GM18861 (cell line): ENCODE measurements around the gene CYB5B.

ENCODE experiments used
- ATAC-seq: cut with Tn5 transposase; IDR thresholded peaks from one replicate; pipeline ENCODE4 v1.9.1; 2021; ENCODE audit not compliant: unreplicated experiment

The CYB5B gene, protein sequence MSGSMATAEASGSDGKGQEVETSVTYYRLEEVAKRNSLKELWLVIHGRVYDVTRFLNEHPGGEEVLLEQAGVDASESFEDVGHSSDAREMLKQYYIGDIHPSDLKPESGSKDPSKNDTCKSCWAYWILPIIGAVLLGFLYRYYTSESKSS

GRCh38 chr16:69424053-69424934, at the start of gene CYB5B:
TSS of gene CYB5B (plus strand) at chr16:69424619. CDS start at chr16:69424684, 65 bp downstream.
- ATAC-seq, result peak; percentile 94

GRCh38 chr16:69376393-69377059, 47.9 kb upstream of the CYB5B start:
- ATAC-seq, result no peak

GRCh38 chr16:69378036-69378435, 46.4 kb upstream of the CYB5B start:
- ATAC-seq, result no peak

- no peak for ATAC-seq
Measured at GRCh38 chr16:69378760-69379159, 45.7 kb upstream of the CYB5B start.

DNA sequence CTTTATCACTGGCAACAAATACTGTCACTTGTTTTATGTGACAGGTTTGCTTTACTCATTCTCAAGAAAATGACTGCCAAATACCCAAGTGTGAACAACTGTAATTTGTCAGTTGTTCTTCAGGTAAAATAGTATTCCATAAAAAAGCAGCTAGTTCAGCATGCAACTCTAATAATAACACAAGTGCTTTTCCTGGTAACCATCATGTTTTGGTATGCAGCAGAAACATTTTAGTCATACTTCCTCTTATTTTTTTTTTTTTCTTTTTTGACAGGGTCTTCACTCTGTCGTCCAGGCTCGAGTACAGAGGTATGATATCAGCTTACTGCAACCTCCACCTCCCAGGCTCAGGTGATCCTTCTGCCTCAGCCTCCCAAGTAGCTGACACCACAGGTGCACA, 43.2 kb upstream of the CYB5B start:
- ATAC-seq, result no peak

- ATAC-seq, result no peak
Measured at GRCh38 chr16:69382421-69382820, 42.0 kb upstream of the CYB5B start.

DNA sequence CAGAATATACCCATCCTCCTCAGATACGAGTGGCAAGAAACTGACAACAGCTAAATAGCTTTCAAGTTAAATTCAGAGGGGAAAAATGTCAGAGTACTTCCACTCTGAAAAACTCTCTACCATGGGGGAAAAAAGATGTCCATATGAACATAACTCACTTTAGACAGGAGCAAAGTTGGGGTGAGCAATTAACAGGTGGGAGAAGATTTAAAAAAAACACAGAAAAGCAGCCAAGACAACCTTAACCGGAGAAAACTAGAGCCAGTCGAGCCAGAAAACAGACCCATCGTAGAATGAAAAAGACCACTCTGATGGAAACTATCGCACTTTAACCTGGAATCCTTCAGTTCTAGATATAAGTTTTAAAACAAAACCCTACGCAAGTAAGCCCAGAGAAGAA, 39.4 kb upstream of the CYB5B start:
- no peak for ATAC-seq

DNA sequence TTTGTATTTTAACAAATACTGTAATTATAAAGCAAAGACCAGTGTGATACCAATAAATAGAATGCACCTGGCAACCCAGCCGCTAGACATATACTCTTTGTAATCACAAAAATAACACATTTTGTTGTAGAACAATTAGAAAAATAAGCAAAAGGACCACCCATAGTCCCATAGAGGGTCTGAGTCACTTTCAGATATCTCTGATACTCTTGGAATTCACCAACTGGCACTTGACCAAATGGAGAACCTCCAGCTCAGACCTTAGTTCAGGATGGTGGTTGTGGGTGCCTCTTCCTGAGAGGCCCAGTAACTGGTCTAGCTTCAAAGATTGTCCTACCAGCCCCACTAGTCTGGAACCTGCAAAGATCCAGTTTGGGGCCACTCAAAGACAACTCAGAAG, 37.8 kb upstream of the CYB5B start:
- ATAC-seq, result no peak

GRCh38 chr16:69393898-69394849, 30.2 kb upstream of the CYB5B start:
- no peak for ATAC-seq

GRCh38 chr16:69395859-69396186, 28.6 kb upstream of the CYB5B start:
- ATAC-seq, result no peak

DNA sequence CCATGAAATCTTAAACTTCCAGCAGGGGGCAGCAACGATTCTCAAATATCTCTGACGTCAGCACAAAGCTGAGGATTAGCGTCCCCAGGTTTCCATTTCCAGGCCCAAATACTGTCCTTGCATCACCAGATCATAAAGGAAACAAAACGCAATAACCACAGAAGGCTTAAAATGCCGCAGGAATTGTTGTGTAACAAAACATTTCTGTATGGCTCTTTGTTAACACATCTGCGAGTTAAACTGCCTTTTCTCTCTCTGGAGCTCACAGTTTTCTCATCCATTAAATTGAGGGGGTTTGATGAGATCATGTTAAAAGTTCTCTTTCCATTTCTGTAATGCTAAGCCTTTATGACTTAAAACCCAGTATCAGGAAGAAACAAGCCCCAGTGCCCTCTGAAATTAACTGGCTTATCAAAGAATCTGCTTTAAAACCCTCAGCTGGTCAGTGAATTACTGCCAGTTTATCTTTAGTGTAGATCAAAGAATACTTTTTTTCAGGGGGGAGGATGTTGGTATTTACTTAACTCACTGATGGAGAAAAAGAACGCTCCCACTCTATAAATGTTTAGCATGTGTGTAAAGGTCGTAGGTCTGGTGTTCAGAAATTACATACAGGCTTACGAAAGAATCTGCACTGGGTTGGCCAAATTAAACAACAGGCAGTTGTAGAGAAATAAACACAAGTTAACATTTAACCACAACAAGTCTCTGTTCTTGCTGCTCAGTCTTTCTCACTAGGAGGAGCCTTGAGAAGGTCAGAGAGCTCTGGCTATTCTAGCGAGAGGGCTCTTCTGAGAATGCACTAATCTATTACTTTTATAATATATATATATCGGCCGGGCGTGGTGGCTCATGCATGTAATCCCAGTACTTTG, 28.0 kb upstream of the CYB5B start:
- no peak for ATAC-seq

DNA sequence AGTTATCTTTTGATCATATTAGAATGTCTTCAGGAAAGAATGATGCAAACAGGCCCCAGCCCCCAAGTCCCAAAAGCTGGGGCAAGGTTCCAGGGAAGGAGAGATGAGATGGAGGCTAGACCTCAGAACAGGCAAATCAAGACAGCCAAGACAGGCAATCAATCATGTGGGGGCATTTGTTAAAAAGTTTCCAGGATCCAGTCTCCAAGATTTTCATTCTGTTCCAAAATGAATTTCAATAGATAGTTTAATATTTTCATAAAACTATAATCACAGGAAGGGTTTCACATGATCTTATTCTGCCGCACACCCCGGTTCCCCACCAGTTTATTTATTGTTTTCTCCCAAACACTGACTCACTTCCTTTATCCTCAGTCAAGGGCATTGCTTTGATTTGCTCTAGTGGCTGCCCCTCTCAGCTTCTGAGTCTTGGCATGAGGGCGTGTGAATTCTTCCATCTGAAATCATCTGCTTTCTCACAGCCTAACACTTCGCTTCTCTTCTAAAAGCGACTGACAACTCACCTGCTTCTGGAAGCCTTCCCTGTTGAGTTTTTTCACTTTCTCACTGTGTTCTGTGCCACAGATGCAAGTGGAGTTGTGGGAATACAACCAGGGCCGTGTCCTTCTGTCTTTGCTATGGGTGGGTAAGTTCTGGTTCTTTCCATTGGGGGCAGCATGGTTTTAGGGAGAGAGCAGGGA, 26.4 kb upstream of the CYB5B start:
- ATAC-seq, result no peak

- no peak for ATAC-seq
Measured at GRCh38 chr16:69399361-69399760, 25.1 kb upstream of the CYB5B start.

GRCh38 chr16:69402439-69402838, 22.0 kb upstream of the CYB5B start:
- no peak for ATAC-seq

DNA sequence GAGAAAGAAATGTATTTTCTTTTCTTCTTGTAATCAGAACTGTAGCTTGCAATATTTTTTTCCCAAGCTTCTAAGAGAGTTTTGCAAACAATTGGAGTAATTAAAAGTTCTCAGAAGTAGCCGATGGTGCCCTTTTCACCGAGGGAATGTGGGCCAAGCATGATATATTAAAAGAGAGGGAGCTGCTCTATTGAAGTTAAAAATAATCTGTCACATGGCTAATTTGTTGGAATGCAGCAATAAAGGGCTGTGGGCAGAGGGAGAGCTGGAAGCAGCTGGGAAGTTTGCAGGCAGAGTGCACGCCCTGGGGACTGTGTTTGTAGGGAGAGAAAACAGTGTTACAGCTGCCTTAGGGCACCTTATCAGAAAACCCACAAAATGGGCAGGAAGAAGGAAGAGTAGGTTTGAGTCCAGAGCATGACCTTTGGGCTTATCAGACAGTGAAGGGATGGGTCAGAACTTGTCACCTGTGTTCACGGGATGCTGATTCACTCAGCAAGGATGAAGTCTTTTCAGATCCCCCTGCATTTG, 20.1 kb upstream of the CYB5B start:
- ATAC-seq, result no peak

- ATAC-seq, result no peak
Measured at GRCh38 chr16:69405326-69405725, 19.1 kb upstream of the CYB5B start.

- no peak for ATAC-seq
Measured at GRCh38 chr16:69405757-69406156, 18.7 kb upstream of the CYB5B start.

DNA sequence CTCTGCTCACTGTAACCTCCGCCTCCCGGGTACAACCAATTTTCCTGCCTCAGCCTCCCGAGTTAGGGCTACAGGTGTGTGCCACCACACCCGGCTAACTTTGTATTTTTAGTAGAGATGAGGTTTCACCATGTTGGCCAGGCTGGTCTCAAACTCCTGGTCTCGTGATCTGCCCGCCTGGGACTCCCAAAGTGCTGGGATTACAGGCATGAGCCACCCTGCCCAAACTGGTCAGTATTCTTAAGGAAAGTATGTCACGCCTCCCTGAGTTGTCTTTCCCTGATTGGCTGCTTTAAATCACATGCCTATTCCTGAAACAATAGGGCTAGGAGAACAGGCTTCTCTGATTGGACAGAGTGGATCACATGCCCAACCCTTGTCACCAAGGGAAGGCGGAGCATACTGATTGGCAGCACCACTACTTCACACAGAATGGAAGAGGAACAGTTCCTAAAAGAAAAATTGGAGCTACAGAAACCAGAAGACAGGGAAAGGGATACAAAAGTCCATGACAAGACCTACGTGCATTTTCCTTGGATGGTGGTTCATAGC, 17.6 kb upstream of the CYB5B start:
- ATAC-seq, result no peak
